PFSK-1 (cell line): ENCODE measurements around the gene SYNPO.

ENCODE experiments used
- FOXP2 ChIP-seq: optimal IDR thresholded peaks from 2 replicates; pipeline ENCODE3; 2011; ENCODE audit warnings: borderline replicate concordance, control low read depth, inconsistent platforms; ENCODE audit not compliant: insufficient read depth; ENCODE audit errors: extremely low read length, extremely low read depth
- POLR2AphosphoS5 ChIP-seq: IDR thresholded peaks from 2 replicates; pipeline ENCODE4 v1.6.1; 2012; ENCODE audit warnings: low read depth, mild to moderate bottlenecking, control low read depth, low read length, moderate library complexity
- REST ChIP-seq, 2 experiments: IDR thresholded peaks; 2 replicates each; pipeline versions ENCODE4 v1.6.1 to v1.8.0; 2011 to 2012; ENCODE audit warnings: low read depth in 2 of 2, low read length in 2 of 2, control low read depth in 1 of 2, inconsistent platforms in 1 of 2, mild to moderate bottlenecking in 1 of 2, moderate library complexity in 1 of 2; ENCODE audit not compliant: insufficient read depth in 1 of 2
- SIN3A ChIP-seq: IDR thresholded peaks from 2 replicates; pipeline ENCODE4 v1.6.1; 2012; ENCODE audit warnings: mild to moderate bottlenecking, low read length, moderate library complexity, borderline replicate concordance; ENCODE audit not compliant: insufficient read depth
- TAF1 ChIP-seq: IDR thresholded peaks from 2 replicates; pipeline ENCODE4 v1.6.1; 2012; ENCODE audit warnings: low read length, control low read depth, borderline replicate concordance; ENCODE audit not compliant: insufficient read depth

SYNPO gene

GRCh38 chr5:150660108-150660831 lies 19.8 kb downstream of the SYNPO start:
- TF ChIP-seq SIN3A = no peak
- TF ChIP-seq FOXP2 = no peak
- TF ChIP-seq TAF1 = no peak

- TF ChIP-seq FOXP2 (no peak), POLR2AphosphoS5 (no peak), TAF1 (no peak), REST (IDR thresholded peaks at IDR 0.05; ENCODE audit: insufficient read depth in 1 of 2, low read depth in 2 of 2, low read length in 2 of 2) (no peak), SIN3A (no peak)
Measured at GRCh38 chr5:150661086-150661485, 20.6 kb downstream of the SYNPO start, which contains the start of gene MYOZ3. TSS of gene MYOZ3 (plus strand) at chr5:150661251. CDS start at chr5:150662942, 1,691 bp downstream.

GRCh38 chr5:150661821-150662596 lies 21.5 kb downstream of the SYNPO start:
- TF ChIP-seq REST (IDR thresholded peaks at IDR 0.05; ENCODE audit: insufficient read depth in 1 of 2, low read depth in 2 of 2, low read length in 2 of 2) = no peak
- TF ChIP-seq TAF1 = no peak
- TF ChIP-seq POLR2AphosphoS5 = no peak
- TF ChIP-seq SIN3A = no peak
- no peak for TF ChIP-seq FOXP2

- TF ChIP-seq POLR2AphosphoS5 = no peak
- TF ChIP-seq SIN3A = no peak
- no peak for TF ChIP-seq FOXP2
- no peak for TF ChIP-seq REST (IDR thresholded peaks at IDR 0.05; ENCODE audit: insufficient read depth in 1 of 2, low read depth in 2 of 2, low read length in 2 of 2)
- TF ChIP-seq TAF1 = no peak
Measured at GRCh38 chr5:150662731-150663516, 22.5 kb downstream of the SYNPO start.

GRCh38 chr5:150663936-150664335 lies 23.5 kb downstream of the SYNPO start:
- TF ChIP-seq POLR2AphosphoS5 = no peak
- no peak for TF ChIP-seq TAF1
- no peak for TF ChIP-seq FOXP2
- TF ChIP-seq SIN3A = no peak
- no peak for TF ChIP-seq REST (IDR thresholded peaks at IDR 0.05; ENCODE audit: insufficient read depth in 1 of 2, low read depth in 2 of 2, low read length in 2 of 2)
